Activated naive CD4-positive, alpha-beta T cell treated with anti-CD3 and anti-CD28 coated beads, Interleukin-2, amount 10 ng/mL, durations not matched to agents 7 days and 5 days (primary cell): ENCODE results near the gene C18orf63.
"Not testable (repeated sequence)": the region's sequence is repeated elsewhere in the genome, so short reads cannot be mapped to it uniquely, and the experiment has no call there.

Experiments used
- CTCF ChIA-PET: fragments of 350-600 bp; sonication (Branson Sonifier 250); formaldehyde crosslinking; loops from one replicate; lab custom pipeline; 2021; ENCODE audit warnings: antibody characterized with exemption; lab: Charles Lee
- DNase-seq: peaks from one replicate; pipeline ENCODE4 v3.0.0-alpha.2; 2020
- H3K27ac Mint-ChIP-seq: one replicate; pipeline ENCODE4 v1.8.0; 2021; ENCODE audit warnings: mild to moderate bottlenecking, moderate library complexity, mixed read lengths
- H3K27me3 Mint-ChIP-seq: one replicate; pipeline ENCODE4 v1.8.0; 2021; ENCODE audit warnings: mild to moderate bottlenecking, mixed read lengths
- H3K36me3 Mint-ChIP-seq: one replicate; pipeline ENCODE4 v1.8.0; 2021; ENCODE audit warnings: mixed read lengths
- H3K4me1 Mint-ChIP-seq: one replicate; pipeline ENCODE4 v1.8.0; 2021; ENCODE audit warnings: mixed read lengths
- H3K4me3 Mint-ChIP-seq: one replicate; pipeline ENCODE4 v1.8.0; 2021; ENCODE audit warnings: mild to moderate bottlenecking, moderate library complexity, mixed read lengths
- H3K9me3 Mint-ChIP-seq: one replicate; pipeline ENCODE4 v1.8.0; 2021; ENCODE audit warnings: mixed read lengths

Gene C18orf63

GRCh38 chr18:74326791-74327190 lies 11.2 kb downstream of the C18orf63 start:
- DNase-seq, H3K27ac Mint-ChIP-seq, H3K36me3 Mint-ChIP-seq, H3K4me3 Mint-ChIP-seq, H3K9me3 Mint-ChIP-seq, H3K4me1 Mint-ChIP-seq, H3K27me3 Mint-ChIP-seq, CTCF ChIA-PET: not testable (repeated sequence)

- CTCF ChIA-PET = no interaction called here
- no peaks in the 10 kb centered on the region for H3K9me3 Mint-ChIP-seq
- no peak for DNase-seq
- no peaks in the 10 kb centered on the region for H3K4me1 Mint-ChIP-seq
- no peaks in the 10 kb centered on the region for H3K27me3 Mint-ChIP-seq
- no peak overlapping the region for H3K4me3 Mint-ChIP-seq
- no peaks in the 10 kb centered on the region for H3K36me3 Mint-ChIP-seq
- H3K27ac Mint-ChIP-seq = no peak overlapping the region
Observed at GRCh38 chr18:74328206-74328605, 12.6 kb downstream of the C18orf63 start.

GRCh38 chr18:74329688-74330205 lies 14.1 kb downstream of the C18orf63 start:
- Mint-ChIP-seq H3K27ac (no peak overlapping the region), H3K9me3 (no peaks in the 10 kb centered on the region), H3K27me3 (peaks cover 7% of the 10 kb centered on the region), H3K4me3 (no peak overlapping the region), H3K36me3 (no peaks in the 10 kb centered on the region), H3K4me1 (peaks cover 2% of the 10 kb centered on the region)
- no peak for DNase-seq
- CTCF ChIA-PET = no interaction called here

- CTCF ChIA-PET = no interaction called here
- no peak overlapping the region for H3K4me3 Mint-ChIP-seq
- no peak overlapping the region for H3K27ac Mint-ChIP-seq
- no peaks in the 10 kb centered on the region for H3K9me3 Mint-ChIP-seq
- H3K36me3 Mint-ChIP-seq = no peaks in the 10 kb centered on the region
- H3K4me1 Mint-ChIP-seq = peaks cover 2% of the 10 kb centered on the region
- DNase-seq = no peak
- H3K27me3 Mint-ChIP-seq = peaks cover 7% of the 10 kb centered on the region
Observed at GRCh38 chr18:74331404-74331803, 15.8 kb downstream of the C18orf63 start.

GRCh38 chr18:74333091-74333490 lies 17.5 kb downstream of the C18orf63 start:
- Mint-ChIP-seq H3K4me1 (peaks cover 2% of the 10 kb centered on the region), H3K4me3 (no peak overlapping the region), H3K9me3 (no peaks in the 10 kb centered on the region), H3K27ac (no peak overlapping the region), H3K27me3 (peaks cover 13% of the 10 kb centered on the region), H3K36me3 (no peaks in the 10 kb centered on the region)
- no peak for DNase-seq
- CTCF ChIA-PET = no interaction called here

- Mint-ChIP-seq H3K36me3 (no peaks in the 10 kb centered on the region), H3K4me3 (no peak overlapping the region), H3K27ac (no peak overlapping the region), H3K9me3 (no peaks in the 10 kb centered on the region), H3K27me3 (peaks cover 14% of the 10 kb centered on the region), H3K4me1 (peaks cover 2% of the 10 kb centered on the region)
- CTCF ChIA-PET = no interaction called here
- no peak for DNase-seq
Observed at GRCh38 chr18:74334242-74334893, 18.7 kb downstream of the C18orf63 start.

GRCh38 chr18:74336656-74337055 lies 21.0 kb downstream of the C18orf63 start:
- Mint-ChIP-seq H3K27me3 (peaks cover 14% of the 10 kb centered on the region), H3K4me1 (peaks cover 2% of the 10 kb centered on the region), H3K4me3 (no peak overlapping the region), H3K9me3 (no peaks in the 10 kb centered on the region), H3K36me3 (no peaks in the 10 kb centered on the region), H3K27ac (no peak overlapping the region)
- DNase-seq = no peak
- CTCF ChIA-PET = no interaction called here

GRCh38 chr18:74337155-74337911 lies 21.7 kb downstream of the C18orf63 start:
- H3K27ac Mint-ChIP-seq = no peak overlapping the region
- H3K4me1 Mint-ChIP-seq = peaks cover 2% of the 10 kb centered on the region
- H3K4me3 Mint-ChIP-seq = no peak overlapping the region
- H3K9me3 Mint-ChIP-seq = no peaks in the 10 kb centered on the region
- no peaks in the 10 kb centered on the region for H3K36me3 Mint-ChIP-seq
- DNase-seq = no peak
- H3K27me3 Mint-ChIP-seq = peaks cover 14% of the 10 kb centered on the region
- CTCF ChIA-PET = no interaction called here

- Mint-ChIP-seq H3K27me3 (peaks cover 14% of the 10 kb centered on the region), H3K4me3 (no peak overlapping the region), H3K4me1 (peaks cover 2% of the 10 kb centered on the region), H3K27ac (no peak overlapping the region), H3K36me3 (no peaks in the 10 kb centered on the region), H3K9me3 (no peaks in the 10 kb centered on the region)
- DNase-seq = no peak
- CTCF ChIA-PET = interaction anchor here (0.6 to 2.4 kb wide), 2 partner anchors 127 to 140 kb away, joined by 3 to 15 read pairs; no protein-coding TSS in a partner anchor
Observed at GRCh38 chr18:74337912-74338309, 22.3 kb downstream of the C18orf63 start.

- Mint-ChIP-seq H3K27me3 (peaks cover 12% of the 10 kb centered on the region), H3K4me1 (no peaks in the 10 kb centered on the region), H3K36me3 (no peaks in the 10 kb centered on the region), H3K27ac (no peak overlapping the region), H3K4me3 (no peak overlapping the region), H3K9me3 (no peaks in the 10 kb centered on the region)
- CTCF ChIA-PET = interaction anchor here (0.7 to 2.2 kb wide), 19 partner anchors 10 to 260 kb away, joined by 3 to 31 read pairs (median 4); no protein-coding TSS in a partner anchor
- DNase-seq = peak; percentile 47
Observed at GRCh38 chr18:74342416-74343043, 26.9 kb downstream of the C18orf63 start.

GRCh38 chr18:74346206-74346605 lies 30.6 kb downstream of the C18orf63 start:
- no peaks in the 10 kb centered on the region for H3K9me3 Mint-ChIP-seq
- CTCF ChIA-PET = interaction anchor here (1.2 to 5.6 kb wide), 2 partner anchors 147 to 205 kb away, joined by 3 to 47 read pairs; no protein-coding TSS in a partner anchor
- no peaks in the 10 kb centered on the region for H3K36me3 Mint-ChIP-seq
- peaks cover 7% of the 10 kb centered on the region for H3K4me1 Mint-ChIP-seq
- peaks cover 5% of the 10 kb centered on the region for H3K27me3 Mint-ChIP-seq
- H3K27ac Mint-ChIP-seq = no peak overlapping the region
- no peak for DNase-seq
- no peak overlapping the region for H3K4me3 Mint-ChIP-seq

GRCh38 chr18:74348581-74348980 lies 32.9 kb downstream of the C18orf63 start:
- H3K27me3 Mint-ChIP-seq = peaks cover 8% of the 10 kb centered on the region
- no peaks in the 10 kb centered on the region for H3K36me3 Mint-ChIP-seq
- H3K4me3 Mint-ChIP-seq = no peak overlapping the region
- CTCF ChIA-PET = interaction anchor here (1.8 to 5.6 kb wide), 2 partner anchors 145 to 203 kb away, joined by 6 to 47 read pairs; no protein-coding TSS in a partner anchor
- no peak for DNase-seq
- no peak overlapping the region for H3K27ac Mint-ChIP-seq
- H3K4me1 Mint-ChIP-seq = peaks cover 28% of the 10 kb centered on the region
- H3K9me3 Mint-ChIP-seq = no peaks in the 10 kb centered on the region

GRCh38 chr18:74351354-74351753 lies 35.7 kb downstream of the C18orf63 start:
- peaks cover 17% of the 10 kb centered on the region for H3K27me3 Mint-ChIP-seq
- no peak for DNase-seq
- CTCF ChIA-PET = interaction anchor here (1.0 to 5.6 kb wide), 3 partner anchors 142 to 199 kb away, joined by 3 to 47 read pairs (median 4); partner anchors contain the start of gene CNDP2
- H3K4me1 Mint-ChIP-seq = peaks cover 36% of the 10 kb centered on the region
- no peaks in the 10 kb centered on the region for H3K36me3 Mint-ChIP-seq
- no peak overlapping the region for H3K27ac Mint-ChIP-seq
- no peak overlapping the region for H3K4me3 Mint-ChIP-seq
- no peaks in the 10 kb centered on the region for H3K9me3 Mint-ChIP-seq

GRCh38 chr18:74353169-74353775 lies 37.6 kb downstream of the C18orf63 start:
- CTCF ChIA-PET = interaction anchor here (0.6 to 5.7 kb wide), 24 partner anchors 10 to 572 kb away, joined by 3 to 173 read pairs (median 3); partner anchors contain the start of gene CNDP2
- no peaks in the 10 kb centered on the region for H3K36me3 Mint-ChIP-seq
- H3K4me3 Mint-ChIP-seq = no peak overlapping the region
- H3K27me3 Mint-ChIP-seq = peaks cover 12% of the 10 kb centered on the region
- no peaks in the 10 kb centered on the region for H3K9me3 Mint-ChIP-seq
- peak; percentile 74 for DNase-seq
- no peak overlapping the region for H3K27ac Mint-ChIP-seq
- peaks cover 46% of the 10 kb centered on the region for H3K4me1 Mint-ChIP-seq
